ENCODE results near the gene PCDHGA6.
"Not testable (repeated sequence)": the region's sequence is repeated elsewhere in the genome, so short reads cannot be mapped to it uniquely, and the experiment has no call there.

The PCDHGA6 gene

GRCh38 chr5:141360685-141361084 is 13.0 kb upstream of the PCDHGA6 start:
- DNase-seq (ENCODE audit: low spot score) = no peak

GRCh38 chr5:141362719-141363118 is 11.0 kb upstream of the PCDHGA6 start:
- DNase-seq (ENCODE audit: low spot score) = no peak

GRCh38 chr5:141363952-141364660 is 9.6 kb upstream of the PCDHGA6 start, which contains the start of gene PCDHGA5:
Gene PCDHGA5 (plus strand): TSS chr5:141364162. CDS start chr5:141364331, 169 bp downstream.
- DNase-seq (ENCODE audit: low spot score) = no peak

DNA sequence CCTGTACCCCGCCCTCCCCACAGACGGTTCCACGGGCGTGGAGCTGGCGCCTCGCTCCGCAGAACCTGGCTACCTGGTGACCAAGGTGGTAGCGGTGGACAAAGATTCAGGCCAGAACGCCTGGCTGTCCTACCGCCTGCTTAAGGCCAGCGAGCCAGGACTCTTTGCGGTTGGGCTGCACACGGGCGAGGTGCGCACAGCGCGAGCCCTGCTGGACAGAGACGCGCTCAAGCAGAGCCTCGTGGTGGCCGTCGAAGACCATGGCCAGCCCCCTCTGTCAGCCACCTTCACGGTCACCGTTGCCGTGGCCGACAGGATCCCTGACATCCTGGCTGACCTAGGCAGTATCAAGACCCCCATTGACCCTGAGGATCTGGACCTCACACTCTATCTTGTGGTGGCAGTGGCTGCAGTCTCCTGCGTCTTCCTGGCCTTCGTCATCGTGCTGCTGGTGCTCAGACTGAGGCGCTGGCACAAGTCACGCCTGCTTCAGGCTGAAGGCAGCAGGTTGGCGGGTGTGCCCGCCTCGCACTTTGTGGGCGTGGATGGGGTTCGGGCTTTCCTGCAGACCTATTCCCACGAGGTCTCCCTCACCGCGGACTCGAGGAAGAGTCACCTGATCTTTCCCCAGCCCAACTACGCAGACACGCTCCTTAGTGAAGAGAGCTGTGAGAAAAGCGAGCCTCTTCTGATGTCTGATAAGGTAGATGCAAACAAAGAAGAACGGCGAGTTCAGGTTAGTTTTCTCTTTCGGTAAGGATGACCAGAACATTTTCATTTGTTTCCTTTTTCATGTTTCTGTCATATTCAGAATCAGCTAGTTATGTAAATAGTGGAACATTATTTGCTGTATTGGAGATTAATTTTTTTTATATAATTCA is 7.4 kb upstream of the PCDHGA6 start:
- no peak for DNase-seq (ENCODE audit: low spot score)

DNA sequence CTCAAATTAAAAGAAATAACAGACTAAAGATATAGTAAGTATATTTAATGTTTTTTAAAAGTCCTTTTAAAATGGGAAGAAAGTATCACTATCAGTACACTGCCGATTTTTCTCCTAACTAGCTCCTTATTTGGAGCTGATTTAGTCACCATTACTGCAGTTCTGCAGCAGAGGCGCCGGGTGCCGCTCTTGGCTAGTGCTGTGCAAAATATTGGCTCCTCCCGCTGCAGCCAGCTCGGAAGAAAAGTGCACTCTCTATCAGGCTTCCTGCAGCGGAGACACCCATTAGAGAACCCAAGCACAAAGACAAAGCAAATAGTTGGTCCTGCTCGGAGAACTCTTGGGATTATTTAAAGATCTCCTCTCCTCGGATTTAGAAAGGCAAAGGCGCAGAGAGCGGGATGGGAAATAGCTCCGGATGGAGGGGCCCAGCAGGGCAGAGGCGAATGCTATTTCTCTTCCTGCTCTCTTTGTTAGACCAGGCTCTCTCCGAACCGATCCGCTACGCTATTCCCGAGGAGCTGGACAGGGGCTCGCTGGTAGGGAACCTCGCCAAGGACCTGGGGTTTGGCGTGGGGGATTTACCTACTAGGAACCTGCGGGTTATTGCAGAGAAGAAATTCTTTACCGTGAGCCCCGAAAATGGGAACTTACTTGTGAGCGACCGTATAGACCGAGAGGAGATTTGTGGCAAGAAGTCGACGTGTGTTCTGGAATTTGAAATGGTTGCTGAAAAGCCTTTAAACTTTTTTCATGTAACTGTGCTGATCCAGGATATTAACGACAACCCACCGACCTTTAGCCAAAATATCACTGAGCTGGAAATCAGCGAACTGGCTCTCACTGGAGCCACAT is 3.5 kb upstream of the PCDHGA6 start, which contains the start of gene PCDHGB3:
TSS of gene PCDHGB3 (plus strand) at position 249 of the 855 bp plus-strand sequence. CDS start at position 402, 153 bp downstream.
- no peak for DNase-seq (ENCODE audit: low spot score)

DNA sequence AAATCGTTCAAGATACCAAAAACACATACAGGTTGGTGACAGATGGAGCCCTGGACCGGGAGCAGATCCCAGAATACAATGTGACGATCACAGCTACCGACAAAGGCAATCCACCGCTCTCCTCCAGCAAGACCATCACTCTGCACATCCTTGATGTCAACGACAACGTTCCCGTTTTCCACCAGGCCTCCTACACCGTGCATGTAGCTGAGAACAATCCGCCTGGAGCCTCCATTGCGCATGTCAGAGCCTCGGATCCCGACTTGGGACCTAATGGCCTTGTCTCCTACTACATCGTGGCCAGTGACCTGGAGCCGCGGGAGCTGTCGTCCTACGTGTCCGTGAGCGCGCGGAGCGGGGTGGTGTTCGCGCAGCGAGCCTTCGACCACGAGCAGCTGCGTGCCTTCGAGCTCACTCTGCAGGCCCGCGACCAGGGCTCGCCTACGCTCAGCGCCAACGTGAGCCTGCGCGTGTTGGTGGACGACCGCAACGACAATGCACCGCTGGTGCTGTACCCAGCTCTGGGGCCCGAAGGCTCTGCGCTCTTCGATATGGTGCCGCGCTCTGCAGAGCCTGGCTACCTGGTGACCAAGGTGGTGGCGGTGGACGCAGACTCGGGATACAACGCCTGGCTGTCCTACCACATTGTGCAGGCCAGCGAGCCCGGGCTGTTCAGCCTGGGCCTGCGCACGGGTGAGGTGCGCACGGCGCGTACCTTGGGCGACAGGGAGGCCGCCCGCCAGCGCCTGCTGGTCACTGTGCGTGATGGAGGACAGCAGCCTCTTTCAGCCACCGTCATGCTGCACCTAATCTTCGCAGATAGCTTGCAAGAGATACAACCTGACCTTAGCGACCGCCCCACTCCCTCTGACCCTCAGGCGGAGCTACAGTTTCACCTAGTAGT is 1.9 kb upstream of the PCDHGA6 start:
- no peak for DNase-seq (ENCODE audit: low spot score)

- no peak for DNase-seq (ENCODE audit: low spot score)
Observed at GRCh38 chr5:141374627-141375026, 936 bp downstream of the PCDHGA6 start.

- DNase-seq (ENCODE audit: low spot score) = not testable (repeated sequence)
Observed at GRCh38 chr5:141375444-141376155, 1.9 kb downstream of the PCDHGA6 start.

- no peak for DNase-seq (ENCODE audit: low spot score)
Observed at GRCh38 chr5:141382469-141383294, 9.0 kb downstream of the PCDHGA6 start, which contains the start of gene PCDHGA7. Gene PCDHGA7 (plus strand): TSS chr5:141382742. CDS start chr5:141382900, 158 bp downstream.

DNA sequence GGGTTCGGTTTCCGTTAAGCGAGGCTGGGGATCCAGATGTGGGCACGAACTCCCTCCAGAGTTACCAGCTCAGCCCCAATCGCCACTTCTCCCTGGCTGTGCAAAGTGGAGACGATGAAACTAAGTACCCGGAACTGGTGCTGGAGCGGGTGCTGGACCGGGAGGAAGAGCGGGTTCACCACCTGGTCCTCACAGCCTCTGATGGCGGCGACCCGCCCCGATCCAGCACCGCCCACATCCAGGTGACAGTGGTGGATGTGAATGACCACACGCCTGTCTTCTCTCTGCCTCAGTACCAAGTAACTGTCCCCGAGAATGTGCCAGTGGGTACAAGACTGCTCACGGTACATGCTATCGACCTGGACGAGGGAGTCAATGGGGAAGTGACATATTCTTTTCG is 9.7 kb downstream of the PCDHGA6 start:
- DNase-seq (ENCODE audit: low spot score) = no peak

GRCh38 chr5:141384471-141385267 is 11.0 kb downstream of the PCDHGA6 start:
- no peak for DNase-seq (ENCODE audit: low spot score)

- not testable (repeated sequence) for DNase-seq (ENCODE audit: low spot score)
Observed at GRCh38 chr5:141387557-141388311, 14.0 kb downstream of the PCDHGA6 start, which contains the start of gene PCDHGB4. Gene PCDHGB4 (plus strand): TSS chr5:141387698. CDS start chr5:141387885, 187 bp downstream.

- DNase-seq (ENCODE audit: low spot score) = no peak
Observed at GRCh38 chr5:141388661-141389060, 15.0 kb downstream of the PCDHGA6 start.

DNA sequence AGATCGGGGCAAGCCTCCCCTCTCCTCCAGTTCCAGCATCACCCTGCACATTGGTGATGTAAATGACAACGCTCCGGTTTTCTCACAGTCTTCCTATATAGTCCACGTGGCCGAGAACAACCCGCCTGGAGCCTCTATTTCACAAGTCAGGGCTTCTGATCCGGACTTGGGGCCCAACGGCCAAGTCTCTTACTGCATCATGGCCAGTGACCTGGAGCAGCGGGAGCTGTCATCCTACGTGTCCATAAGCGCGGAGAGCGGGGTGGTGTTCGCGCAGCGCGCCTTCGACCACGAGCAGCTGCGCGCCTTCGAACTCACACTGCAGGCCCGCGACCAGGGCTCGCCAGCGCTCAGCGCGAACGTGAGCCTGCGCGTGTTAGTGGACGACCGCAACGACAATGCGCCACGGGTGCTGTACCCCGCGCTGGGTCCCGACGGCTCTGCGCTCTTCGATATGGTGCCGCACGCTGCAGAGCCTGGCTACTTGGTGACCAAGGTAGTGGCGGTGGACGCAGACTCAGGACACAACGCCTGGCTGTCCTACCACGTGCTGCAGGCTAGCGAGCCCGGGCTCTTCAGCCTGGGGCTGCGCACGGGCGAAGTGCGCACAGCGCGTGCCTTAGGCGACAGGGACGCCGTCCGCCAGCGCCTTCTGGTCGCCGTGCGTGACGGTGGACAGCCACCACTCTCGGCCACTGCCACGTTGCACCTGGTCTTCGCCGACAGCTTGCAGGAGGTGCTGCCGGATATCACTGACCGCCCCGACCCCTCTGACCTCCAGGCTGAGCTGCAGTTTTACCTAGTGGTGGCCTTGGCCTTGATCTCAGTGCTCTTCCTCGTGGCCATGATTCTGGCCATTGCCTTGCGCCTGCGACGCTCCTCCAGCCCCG is 15.7 kb downstream of the PCDHGA6 start:
- no peak for DNase-seq (ENCODE audit: low spot score)

DNA sequence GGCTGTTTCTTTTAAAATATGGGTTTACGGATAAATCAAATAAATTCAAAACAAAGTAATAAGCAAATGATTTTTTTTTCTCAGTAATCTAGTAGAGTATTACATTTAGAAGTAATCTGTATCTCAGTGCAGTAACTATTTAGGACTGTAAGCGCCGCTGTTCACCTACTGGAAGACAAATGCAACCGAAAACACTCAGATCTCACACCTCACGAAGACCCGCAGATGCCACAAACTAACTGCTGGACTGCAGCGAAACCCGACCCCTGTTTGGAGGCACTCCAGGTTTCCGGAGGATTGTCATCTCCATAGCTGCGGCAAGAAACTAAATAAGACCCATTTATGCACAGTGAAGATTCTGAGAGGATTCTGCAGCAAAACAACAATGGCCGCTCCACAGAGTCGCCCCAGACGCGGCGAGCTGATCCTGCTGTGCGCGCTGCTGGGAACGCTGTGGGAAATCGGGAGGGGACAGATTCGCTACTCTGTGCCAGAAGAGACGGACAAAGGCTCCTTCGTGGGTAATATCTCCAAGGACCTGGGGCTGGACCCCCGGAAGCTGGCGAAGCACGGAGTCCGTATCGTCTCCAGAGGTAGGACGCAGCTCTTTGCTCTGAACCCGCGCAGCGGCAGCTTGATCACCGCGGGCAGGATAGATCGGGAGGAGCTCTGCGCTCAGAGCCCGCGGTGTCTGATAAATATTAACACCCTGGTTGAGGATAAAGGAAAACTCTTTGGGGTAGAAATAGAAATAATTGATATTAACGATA is 18.9 kb downstream of the PCDHGA6 start, which contains the start of gene PCDHGA8:
TSS of gene PCDHGA8 (plus strand) at position 205 of the 770 bp plus-strand sequence. CDS start at position 386, 181 bp downstream.
- no peak for DNase-seq (ENCODE audit: low spot score)

DNA sequence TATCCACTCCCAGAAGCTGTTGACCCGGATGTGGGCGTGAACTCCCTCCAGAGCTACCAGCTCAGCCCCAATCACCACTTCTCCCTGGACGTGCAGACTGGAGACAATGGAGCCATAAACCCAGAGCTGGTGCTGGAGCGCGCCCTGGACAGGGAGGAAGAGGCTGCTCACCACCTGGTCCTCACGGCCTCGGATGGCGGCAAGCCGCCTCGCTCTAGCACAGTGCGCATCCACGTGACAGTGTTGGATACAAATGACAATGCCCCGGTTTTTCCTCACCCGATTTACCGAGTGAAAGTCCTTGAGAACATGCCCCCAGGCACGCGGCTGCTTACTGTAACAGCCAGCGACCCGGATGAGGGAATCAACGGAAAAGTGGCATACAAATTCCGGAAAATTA is 19.6 kb downstream of the PCDHGA6 start:
- DNase-seq (ENCODE audit: low spot score) = no peak
